Smooth muscle cell (in vitro differentiated cells): ENCODE results near the gene NUDT22. TPM values are rescaled to one million over a fixed set of nuclear protein-coding genes. Genes with fewer than 3 reads are reported as not detected.

Source experiments
- DNase-seq: peaks from one replicate; lab custom pipeline; 2025; ENCODE audit not compliant: unreplicated experiment; lab: John Stamatoyannopoulos, UW
- H2AFZ ChIP-seq: fragments of 200-600 bp; sonication (generic); 2 replicates; pipeline ENCODE4 v1.6.0; 2016; ENCODE audit warnings: antibody characterized with exemption, low read depth, mild to moderate bottlenecking
- H3F3A ChIP-seq: fragments of 200-600 bp; sonication (generic); 2 replicates; pipeline ENCODE4 v1.6.0; 2017; ENCODE audit warnings: antibody characterized with exemption, low read depth
- H3K27ac ChIP-seq: fragments of 200-600 bp; sonication (generic); 2 replicates; pipeline ENCODE4 v1.5.1; 2016; ENCODE audit warnings: low read depth, mild to moderate bottlenecking
- H3K27me3 ChIP-seq: fragments of 200-600 bp; sonication (generic); 2 replicates; pipeline ENCODE4 v1.6.1; 2016; ENCODE audit warnings: low read depth, mild to moderate bottlenecking
- H3K36me3 ChIP-seq: fragments of 200-600 bp; sonication (generic); 2 replicates; pipeline ENCODE4 v1.5.1; 2016; ENCODE audit warnings: low read depth
- H3K4me1 ChIP-seq: fragments of 200-600 bp; sonication (generic); 2 replicates; pipeline ENCODE4 v1.5.1; 2016; ENCODE audit warnings: low read depth
- H3K4me2 ChIP-seq: fragments of 200-600 bp; sonication (generic); 2 replicates; pipeline ENCODE4 v1.6.0; 2016; ENCODE audit warnings: mild to moderate bottlenecking
- H3K4me3 ChIP-seq: fragments of 200-600 bp; sonication (generic); 2 replicates; pipeline ENCODE4 v1.5.1; 2016; ENCODE audit warnings: mild to moderate bottlenecking
- H3K79me2 ChIP-seq: fragments of 200-600 bp; sonication (generic); 2 replicates; pipeline ENCODE4 v1.6.0; 2016; ENCODE audit warnings: low read depth, mild to moderate bottlenecking
- H3K9ac ChIP-seq: fragments of 200-600 bp; sonication (generic); 2 replicates; pipeline ENCODE4 v1.6.0; 2016; ENCODE audit warnings: low read depth
- H3K9me3 ChIP-seq: fragments of 200-600 bp; sonication (generic); replicated peaks from 2 replicates; pipeline ENCODE4 v1.5.1; 2016; ENCODE audit warnings: low read depth
- H4K20me1 ChIP-seq: fragments of 200-600 bp; sonication (generic); 2 replicates; pipeline ENCODE4 v1.6.0; 2016; ENCODE audit warnings: low read depth
- WGBS: methylation state at CpG from one replicate; pipeline ENCODE4 v1.1.7; 2016; ENCODE audit warnings: low lambda C conversion rate; 5-methylcytosine and 5-hydroxymethylcytosine counted together
- polyA plus RNA-seq: library from polyadenylated mRNA; unstranded; fragments of >200 nt; fragmentation: Nextera tagmentation; extraction: Ambion mirVana; gene quantifications from 2 replicates; pipeline ENCODE4 v1.2.1, GENCODE V29; 2016
- total RNA-seq: library from RNA; depleted of rRNA; stranded (reverse); fragments of >200 nt; gene quantifications from 2 replicates; pipeline ENCODE4 v1.2.3, GENCODE V29; 2014
- TF ChIP-seq, protein P1 (sequence below): fragments of 200-600 bp; sonication (generic); IDR thresholded peaks from 2 replicates; pipeline ENCODE4 v1.5.1; 2017; ENCODE audit warnings: borderline replicate concordance, mild to moderate bottlenecking, antibody characterized with exemption; ENCODE audit not compliant: insufficient read depth, poor library complexity, severe bottlenecking

Gene NUDT22
- total and polyA plus RNA-seq, 2 experiments from 2014 or later, result 51.5 to 82.1 TPM

DNA sequence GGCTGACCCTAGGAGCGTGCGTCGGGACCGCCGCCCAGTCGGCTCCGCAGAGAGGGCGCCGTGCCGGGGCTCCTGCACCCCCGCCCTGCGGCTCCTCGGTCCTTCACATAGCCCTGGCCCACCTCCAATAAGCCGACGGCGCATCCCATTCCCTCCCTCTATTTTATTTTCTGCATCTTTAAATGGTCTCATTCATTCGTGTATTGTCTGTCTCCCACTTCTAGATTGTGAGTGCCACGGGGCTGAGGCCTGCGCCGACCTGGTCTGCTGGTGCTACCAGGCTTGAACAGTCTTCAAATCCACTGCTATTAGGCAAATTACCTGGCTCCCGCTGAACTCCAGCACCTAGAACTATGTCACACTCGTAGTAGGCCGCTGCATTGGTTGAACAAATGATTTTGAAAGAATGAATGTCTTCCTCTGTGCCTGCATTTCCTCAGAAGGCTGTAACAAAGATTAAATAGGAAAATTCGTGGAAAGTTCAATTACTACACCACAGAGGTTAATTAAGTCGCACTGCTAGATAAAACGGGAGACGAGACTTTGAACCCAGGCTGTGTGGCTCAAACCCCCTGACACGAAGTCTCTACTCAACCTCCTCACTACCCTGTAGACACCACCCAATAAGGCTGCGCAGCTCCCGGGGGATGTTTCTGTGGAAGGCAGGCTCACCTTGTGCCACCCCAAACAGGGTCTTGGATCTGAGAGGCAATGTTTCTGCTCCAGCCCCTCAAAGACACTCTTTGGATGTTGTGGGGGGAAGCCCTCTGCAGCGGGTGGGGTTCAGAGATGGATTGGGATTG lies 21.9 kb downstream of the NUDT22 start:
- no peaks in the 10 kb centered on the region for H3K36me3 ChIP-seq
- H3K27ac ChIP-seq, result peak overlapping the region; percentile 75
- TF ChIP-seq, protein P1, sequence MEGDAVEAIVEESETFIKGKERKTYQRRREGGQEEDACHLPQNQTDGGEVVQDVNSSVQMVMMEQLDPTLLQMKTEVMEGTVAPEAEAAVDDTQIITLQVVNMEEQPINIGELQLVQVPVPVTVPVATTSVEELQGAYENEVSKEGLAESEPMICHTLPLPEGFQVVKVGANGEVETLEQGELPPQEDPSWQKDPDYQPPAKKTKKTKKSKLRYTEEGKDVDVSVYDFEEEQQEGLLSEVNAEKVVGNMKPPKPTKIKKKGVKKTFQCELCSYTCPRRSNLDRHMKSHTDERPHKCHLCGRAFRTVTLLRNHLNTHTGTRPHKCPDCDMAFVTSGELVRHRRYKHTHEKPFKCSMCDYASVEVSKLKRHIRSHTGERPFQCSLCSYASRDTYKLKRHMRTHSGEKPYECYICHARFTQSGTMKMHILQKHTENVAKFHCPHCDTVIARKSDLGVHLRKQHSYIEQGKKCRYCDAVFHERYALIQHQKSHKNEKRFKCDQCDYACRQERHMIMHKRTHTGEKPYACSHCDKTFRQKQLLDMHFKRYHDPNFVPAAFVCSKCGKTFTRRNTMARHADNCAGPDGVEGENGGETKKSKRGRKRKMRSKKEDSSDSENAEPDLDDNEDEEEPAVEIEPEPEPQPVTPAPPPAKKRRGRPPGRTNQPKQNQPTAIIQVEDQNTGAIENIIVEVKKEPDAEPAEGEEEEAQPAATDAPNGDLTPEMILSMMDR, result no peak
- WGBS, result 38% methylated on average over 31 of the region's 31 CpGs
- no peaks in the 10 kb centered on the region for H3K9me3 ChIP-seq
- peaks cover 7% of the 10 kb centered on the region for H3F3A ChIP-seq
- H3K9ac ChIP-seq, result peak overlapping the region; percentile 23
- peaks cover 25% of the 10 kb centered on the region for H4K20me1 ChIP-seq
- peaks cover 23% of the 10 kb centered on the region for H3K79me2 ChIP-seq
- H2AFZ ChIP-seq, result no peak overlapping the region
- no peak for DNase-seq
- H3K4me1 ChIP-seq, result peaks cover 23% of the 10 kb centered on the region
- H3K27me3 ChIP-seq, result no peaks in the 10 kb centered on the region
- H3K4me2 ChIP-seq, result peak overlapping the region; percentile 92
- peak overlapping the region; percentile 57 for H3K4me3 ChIP-seq

- H3K9me3 ChIP-seq, result no peaks in the 10 kb centered on the region
- peaks cover 25% of the 10 kb centered on the region for H4K20me1 ChIP-seq
- no peak overlapping the region for H3K9ac ChIP-seq
- H3K4me3 ChIP-seq, result no peak overlapping the region
- no peak overlapping the region for H3K27ac ChIP-seq
- no peak overlapping the region for H2AFZ ChIP-seq
- no peak overlapping the region for H3K4me2 ChIP-seq
- peaks cover 23% of the 10 kb centered on the region for H3K79me2 ChIP-seq
- WGBS, result 59% methylated on average over 6 of the region's 7 CpGs
- H3F3A ChIP-seq, result peaks cover 7% of the 10 kb centered on the region
- no peaks in the 10 kb centered on the region for H3K27me3 ChIP-seq
- TF ChIP-seq, protein P1, result no peak
- peaks cover 23% of the 10 kb centered on the region for H3K4me1 ChIP-seq
- no peak for DNase-seq
- no peaks in the 10 kb centered on the region for H3K36me3 ChIP-seq
Observed at GRCh38 chr11:64248578-64248977, 22.5 kb downstream of the NUDT22 start.

GRCh38 chr11:64249038-64249437 lies 23.0 kb downstream of the NUDT22 start:
- no peak overlapping the region for H3K4me3 ChIP-seq
- H3K4me2 ChIP-seq, result no peak overlapping the region
- H2AFZ ChIP-seq, result no peak overlapping the region
- no peaks in the 10 kb centered on the region for H3K9me3 ChIP-seq
- H3K36me3 ChIP-seq, result no peaks in the 10 kb centered on the region
- 90% methylated on average over 4 of the region's 4 CpGs for WGBS
- peaks cover 4% of the 10 kb centered on the region for H3F3A ChIP-seq
- peaks cover 23% of the 10 kb centered on the region for H3K4me1 ChIP-seq
- no peak for DNase-seq
- no peak overlapping the region for H3K27ac ChIP-seq
- TF ChIP-seq, protein P1, result no peak
- H4K20me1 ChIP-seq, result peaks cover 26% of the 10 kb centered on the region
- H3K27me3 ChIP-seq, result no peaks in the 10 kb centered on the region
- no peak overlapping the region for H3K9ac ChIP-seq
- peaks cover 23% of the 10 kb centered on the region for H3K79me2 ChIP-seq
